ENCODE data around the gene GNG12. TPM values are rescaled to one million over a fixed set of nuclear protein-coding genes. Genes with fewer than 3 reads are reported as not detected.
A peak's percentile ranks its signal among the peaks of the same experiment; 100 is the strongest.

The GNG12 gene
- total and polyA plus RNA-seq, 9 of the 15 experiments (the other 6 are each of a cell fraction or from before 2014, with no cell fraction given): 2.6 to 6.0 (median 4.1) TPM

DNA sequence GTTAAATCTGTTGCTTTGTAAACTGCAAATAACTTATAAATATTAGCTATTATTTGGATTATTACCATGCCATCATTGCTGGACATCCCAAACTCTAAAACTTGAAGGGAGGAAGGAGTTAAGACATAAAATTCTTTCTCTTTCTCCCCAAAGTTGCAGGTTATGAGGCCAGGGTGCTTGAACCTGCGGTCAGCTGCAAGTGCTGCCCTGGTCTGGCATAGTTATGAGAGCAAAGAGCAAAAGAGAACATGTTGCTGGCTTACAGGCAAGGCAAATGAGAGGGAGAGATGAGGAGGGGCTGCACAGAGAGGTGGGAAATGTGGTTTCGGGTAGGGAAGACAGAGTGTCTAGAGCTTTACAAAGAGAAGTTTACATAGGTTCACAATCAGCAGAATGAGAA lies 117.4 kb downstream of the GNG12 start:
- H3K27ac ChIP-seq (ENCODE audit: extremely low read depth, low read depth, low read length): no peak overlapping the region
- H3K9ac ChIP-seq (ENCODE audit: insufficient read depth in 1 of 2, low read depth in 2 of 2, low read length in 2 of 2): no peak overlapping the region
- H3K4me3 ChIP-seq: no peak overlapping the region
- H3K27me3 ChIP-seq (ENCODE audit: control insufficient read depth in 2 of 2, insufficient read depth in 2 of 2, low read length in 2 of 2): no peaks in the 10 kb centered on the region
- in situ Hi-C loops (cut with MboI) (no loop called here), intact Hi-C loops (cut with micrococcal nuclease) (no loop called here)
- 0 out of 2 replicates have a peak overlapping the region, but pooled peaks have one; percentile 13 for H2AFZ ChIP-seq (ENCODE audit: low read depth, low read length)
- peaks cover 21 to 42% of the 10 kb centered on the region in 2 experiments for H3K4me1 ChIP-seq (replicated peaks in 1 of 2; ENCODE audit: control insufficient read depth in 2 of 2, insufficient read depth in 2 of 2, low read length in 2 of 2)
- H3K79me2 ChIP-seq (ENCODE audit: control insufficient read depth, insufficient read depth, low read length): no peaks in the 10 kb centered on the region
- no peaks in the 10 kb centered on the region for H3K9me1 ChIP-seq (ENCODE audit: control insufficient read depth, insufficient read depth, low read length)
- FAIRE-seq (no peak), DNase-seq (ENCODE audit: extremely low read depth in 1 of 4, low spot score in 3 of 4) (no peak), ATAC-seq (no peak)
- no peaks in the 10 kb centered on the region for H3K9me3 ChIP-seq (replicated peaks; ENCODE audit: control insufficient read depth, insufficient read depth, low read depth, low read length)
- H3K4me2 ChIP-seq (ENCODE audit: insufficient read depth, low read length): no peak overlapping the region
- H4K20me1 ChIP-seq (replicated peaks; ENCODE audit: control insufficient read depth, insufficient read depth, low read length): no peaks in the 10 kb centered on the region
- no peaks in the 10 kb centered on the region for H3K36me3 ChIP-seq (ENCODE audit: control insufficient read depth, insufficient read depth, low read length)
- POLR2A ChIA-PET: interaction anchor here (1.0 to 1.4 kb wide), 6 partner anchors 8 to 27 kb away, joined by 3 to 4 read pairs (median 3); no protein-coding TSS in a partner anchor
- CTCF ChIA-PET (ENCODE audit: low intra/inter-chr PET ratio): no interaction called here
- 81% methylated on average over 2 of the region's 2 CpGs for WGBS (ENCODE audit: insufficient coverage, low coverage, missing lambda C conversion rate)
- BruUV-seq (replicated peaks): no TSS peak
- no peak for TF ChIP-seq TCFL5 (CRISPR knock-in tag; conservative IDR thresholded peaks at IDR 0.05)
- TF ChIP-seq ARHGAP35 (IDR thresholded peaks at IDR 0.05; ENCODE audit: partially characterized antibody): no peak
- TF ChIP-seq, protein P1, sequence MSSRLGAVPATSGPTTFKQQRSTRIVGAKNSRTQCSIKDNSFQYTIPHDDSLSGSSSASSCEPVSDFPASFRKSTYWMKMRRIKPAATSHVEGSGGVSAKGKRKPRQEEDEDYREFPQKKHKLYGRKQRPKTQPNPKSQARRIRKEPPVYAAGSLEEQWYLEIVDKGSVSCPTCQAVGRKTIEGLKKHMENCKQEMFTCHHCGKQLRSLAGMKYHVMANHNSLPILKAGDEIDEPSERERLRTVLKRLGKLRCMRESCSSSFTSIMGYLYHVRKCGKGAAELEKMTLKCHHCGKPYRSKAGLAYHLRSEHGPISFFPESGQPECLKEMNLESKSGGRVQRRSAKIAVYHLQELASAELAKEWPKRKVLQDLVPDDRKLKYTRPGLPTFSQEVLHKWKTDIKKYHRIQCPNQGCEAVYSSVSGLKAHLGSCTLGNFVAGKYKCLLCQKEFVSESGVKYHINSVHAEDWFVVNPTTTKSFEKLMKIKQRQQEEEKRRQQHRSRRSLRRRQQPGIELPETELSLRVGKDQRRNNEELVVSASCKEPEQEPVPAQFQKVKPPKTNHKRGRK (tag; IDR thresholded peaks at IDR 0.05): no peak
- no peak for TF ChIP-seq PHF21A (IDR thresholded peaks at IDR 0.05; ENCODE audit: borderline replicate concordance, low read depth)
- TF ChIP-seq, protein P2, sequence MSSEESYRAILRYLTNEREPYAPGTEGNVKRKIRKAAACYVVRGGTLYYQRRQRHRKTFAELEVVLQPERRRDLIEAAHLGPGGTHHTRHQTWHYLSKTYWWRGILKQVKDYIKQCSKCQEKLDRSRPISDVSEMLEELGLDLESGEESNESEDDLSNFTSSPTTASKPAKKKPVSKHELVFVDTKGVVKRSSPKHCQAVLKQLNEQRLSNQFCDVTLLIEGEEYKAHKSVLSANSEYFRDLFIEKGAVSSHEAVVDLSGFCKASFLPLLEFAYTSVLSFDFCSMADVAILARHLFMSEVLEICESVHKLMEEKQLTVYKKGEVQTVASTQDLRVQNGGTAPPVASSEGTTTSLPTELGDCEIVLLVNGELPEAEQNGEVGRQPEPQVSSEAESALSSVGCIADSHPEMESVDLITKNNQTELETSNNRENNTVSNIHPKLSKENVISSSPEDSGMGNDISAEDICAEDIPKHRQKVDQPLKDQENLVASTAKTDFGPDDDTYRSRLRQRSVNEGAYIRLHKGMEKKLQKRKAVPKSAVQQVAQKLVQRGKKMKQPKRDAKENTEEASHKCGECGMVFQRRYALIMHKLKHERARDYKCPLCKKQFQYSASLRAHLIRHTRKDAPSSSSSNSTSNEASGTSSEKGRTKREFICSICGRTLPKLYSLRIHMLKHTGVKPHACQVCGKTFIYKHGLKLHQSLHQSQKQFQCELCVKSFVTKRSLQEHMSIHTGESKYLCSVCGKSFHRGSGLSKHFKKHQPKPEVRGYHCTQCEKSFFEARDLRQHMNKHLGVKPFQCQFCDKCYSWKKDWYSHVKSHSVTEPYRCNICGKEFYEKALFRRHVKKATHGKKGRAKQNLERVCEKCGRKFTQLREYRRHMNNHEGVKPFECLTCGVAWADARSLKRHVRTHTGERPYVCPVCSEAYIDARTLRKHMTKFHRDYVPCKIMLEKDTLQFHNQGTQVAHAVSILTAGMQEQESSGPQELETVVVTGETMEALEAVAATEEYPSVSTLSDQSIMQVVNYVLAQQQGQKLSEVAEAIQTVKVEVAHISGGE (CRISPR knock-in tag; IDR thresholded peaks at IDR 0.05): no peak
- no peak for TF ChIP-seq ZNF764 (CRISPR knock-in tag; IDR thresholded peaks at IDR 0.05; ENCODE audit: low read depth)
- TF ChIP-seq CBX5 (IDR thresholded peaks at IDR 0.05; ENCODE audit: borderline replicate concordance, low read depth): no peak

Measured in K562 (cell line).